Fibroblast of the aortic adventitia (primary cell): ENCODE results near the gene BSDC1. TPM values are rescaled to one million over a fixed set of nuclear protein-coding genes. Genes with fewer than 3 reads are reported as not detected.

Experiments used
- DNase-seq: peaks from one replicate; pipeline ENCODE4 v3.0.0-alpha.2; 2010; ENCODE audit warnings: low read depth
- H3K4me3 ChIP-seq: 2 replicates; pipeline ENCODE4 v1.5.1; 2011; ENCODE audit warnings: low read depth, mild to moderate bottlenecking, control low read depth, low read length, moderate library complexity
- total RNA-seq: library from RNA; depleted of rRNA; stranded (reverse); fragments of >200 nt; gene quantifications from 2 replicates; pipeline ENCODE4 v1.2.3, GENCODE V29; 2012; ENCODE audit warnings: low replicate concordance
- TF ChIP-seq, protein P1 (sequence below): IDR thresholded peaks from 2 replicates; pipeline ENCODE4 v1.5.1; 2011; ENCODE audit warnings: mild to moderate bottlenecking, low read length, control low read depth, inconsistent platforms; ENCODE audit not compliant: insufficient read depth

The BSDC1 gene
- total RNA-seq, 1 donor, result 47.6 TPM

DNA sequence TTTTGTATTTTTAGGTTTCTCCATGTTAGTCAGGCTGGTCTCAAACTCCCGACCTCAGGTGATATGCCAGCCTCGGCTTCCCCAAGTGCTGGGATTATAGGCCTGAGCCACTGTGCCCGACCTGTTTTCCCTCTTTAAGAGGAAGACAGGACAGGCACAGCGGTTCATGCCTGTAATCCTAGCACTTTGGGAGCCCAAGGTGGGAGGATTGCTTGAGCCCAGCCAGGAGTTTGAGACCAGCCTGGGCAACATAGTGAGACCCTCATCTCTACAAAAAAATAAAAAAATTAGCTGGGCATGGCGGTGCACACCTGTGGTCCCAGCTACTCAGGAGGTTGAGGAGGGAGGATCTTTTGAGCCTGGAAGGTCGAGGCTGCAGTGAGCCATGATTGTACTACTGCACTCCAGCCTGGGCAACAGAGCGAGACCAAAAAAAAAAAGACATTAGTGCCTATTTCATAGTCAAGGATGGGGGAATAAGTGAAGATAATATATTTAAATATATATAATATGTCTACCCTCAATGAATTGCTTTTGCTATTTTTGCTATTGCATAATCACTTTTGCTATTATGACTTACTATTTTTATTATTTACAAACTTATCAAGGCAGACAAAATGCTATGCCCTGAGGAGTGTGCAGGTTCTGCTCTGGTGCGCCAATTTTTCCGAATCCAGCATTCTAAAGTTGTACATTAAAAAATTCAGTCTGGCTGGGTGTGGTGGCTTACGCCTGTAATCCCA, 75.9 kb downstream of the BSDC1 start:
- TF ChIP-seq, protein P1, sequence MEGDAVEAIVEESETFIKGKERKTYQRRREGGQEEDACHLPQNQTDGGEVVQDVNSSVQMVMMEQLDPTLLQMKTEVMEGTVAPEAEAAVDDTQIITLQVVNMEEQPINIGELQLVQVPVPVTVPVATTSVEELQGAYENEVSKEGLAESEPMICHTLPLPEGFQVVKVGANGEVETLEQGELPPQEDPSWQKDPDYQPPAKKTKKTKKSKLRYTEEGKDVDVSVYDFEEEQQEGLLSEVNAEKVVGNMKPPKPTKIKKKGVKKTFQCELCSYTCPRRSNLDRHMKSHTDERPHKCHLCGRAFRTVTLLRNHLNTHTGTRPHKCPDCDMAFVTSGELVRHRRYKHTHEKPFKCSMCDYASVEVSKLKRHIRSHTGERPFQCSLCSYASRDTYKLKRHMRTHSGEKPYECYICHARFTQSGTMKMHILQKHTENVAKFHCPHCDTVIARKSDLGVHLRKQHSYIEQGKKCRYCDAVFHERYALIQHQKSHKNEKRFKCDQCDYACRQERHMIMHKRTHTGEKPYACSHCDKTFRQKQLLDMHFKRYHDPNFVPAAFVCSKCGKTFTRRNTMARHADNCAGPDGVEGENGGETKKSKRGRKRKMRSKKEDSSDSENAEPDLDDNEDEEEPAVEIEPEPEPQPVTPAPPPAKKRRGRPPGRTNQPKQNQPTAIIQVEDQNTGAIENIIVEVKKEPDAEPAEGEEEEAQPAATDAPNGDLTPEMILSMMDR, result no peak
- no peak overlapping the region for H3K4me3 ChIP-seq
- DNase-seq, result no peak

DNA sequence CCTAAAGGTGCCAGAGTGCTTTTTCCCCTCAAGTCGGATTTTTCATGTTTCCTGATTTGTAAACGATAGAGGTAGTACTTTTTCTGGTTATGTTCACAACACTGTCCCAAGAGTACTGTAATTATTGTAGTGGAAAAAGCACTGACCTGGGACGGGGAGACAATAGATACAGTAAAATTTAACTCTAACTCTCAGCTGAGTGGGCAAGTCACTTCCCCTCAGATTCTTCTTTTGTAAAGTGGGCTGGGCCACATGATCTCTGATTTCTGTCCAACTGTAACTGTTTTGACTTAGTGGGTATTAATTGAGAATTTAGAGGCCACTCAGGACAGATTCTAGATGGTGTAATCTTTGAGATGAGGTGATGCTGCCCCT, 77.4 kb downstream of the BSDC1 start:
- no peak for DNase-seq
- TF ChIP-seq, protein P1, result no peak
- H3K4me3 ChIP-seq, result no peak overlapping the region

Other genes starting within 250 kb of the BSDC1 start
- gene TXLNA, start 214.8 kb downstream of the BSDC1 start, total RNA-seq, result 39.7 and 98.0 TPM in 2 replicates
- 6.0 and 16.1 TPM in 2 replicates for gene CCDC28B, start 193.8 kb downstream of the BSDC1 start, total RNA-seq
- gene IQCC, start 188.8 kb downstream of the BSDC1 start, total RNA-seq, result 0.41 and 2.3 TPM in 2 replicates
- not detected in 2 replicates for gene DCDC2B, start 185.4 kb downstream of the BSDC1 start, total RNA-seq
- gene TMEM234, start 172.1 kb downstream of the BSDC1 start, total RNA-seq, result 18.3 and 21.0 TPM in 2 replicates
- 217 and 284 TPM in 2 replicates for gene EIF3I, start 172.0 kb downstream of the BSDC1 start, total RNA-seq
- gene FAM167B, start 147.2 kb downstream of the BSDC1 start, total RNA-seq, result 1.4 and 2.1 TPM in 2 replicates
- gene LCK, start 143.2 kb downstream of the BSDC1 start, total RNA-seq, result not detected in 2 replicates
- gene HDAC1, start 102.4 kb downstream of the BSDC1 start, total RNA-seq, result 42.9 and 95.8 TPM in 2 replicates
- gene MARCKSL1, start 58.2 kb downstream of the BSDC1 start, total RNA-seq, result 14.4 and 106 TPM in 2 replicates
- 1.6 and 1.7 TPM in 2 replicates for gene FAM229A, start 32.0 kb downstream of the BSDC1 start, total RNA-seq
- 1.2 and 2.3 TPM in 2 replicates for gene TSSK3, start 31.9 kb downstream of the BSDC1 start, total RNA-seq
- gene ZBTB8B, start 70.6 kb upstream of the BSDC1 start, total RNA-seq, result under 0.01 TPM in 1 of 2 replicates, not detected in the other
- gene ZBTB8A, start 145.0 kb upstream of the BSDC1 start, total RNA-seq, result 7.1 and 10.8 TPM in 2 replicates